Adrenal gland (tissue), 12 donors: ENCODE measurements around the gene CNNM2. TPM values are rescaled to one million over a fixed set of nuclear protein-coding genes. Genes with fewer than 3 reads are reported as not detected.
"Not testable (repeated sequence)": the region's sequence is repeated elsewhere in the genome, so short reads cannot be mapped to it uniquely, and the experiment has no call there.

Experiments
- DNase-seq, 7 donors: peaks; one replicate each; pipeline ENCODE4 v3.0.0-alpha.2; 2019 to 2020
- H3K27ac ChIP-seq, 5 donors: fragments of 200-600 bp; sonication (generic) in 4 of 5; 1 replicate in 3 of 5; 2 replicates in 2 of 5; pipeline versions ENCODE4 v1.5.1 to v1.8.0; 2016 to 2020; ENCODE audit warnings: mild to moderate bottlenecking in 1 of 5
- H3K27me3 ChIP-seq: fragments of 200-600 bp; 2 replicates; pipeline ENCODE4 v1.8.0; 2021
- H3K36me3 ChIP-seq, 2 donors: fragments of 200-600 bp; replicated peaks in 1 of 2; 1 replicate in 1 of 2; 2 replicates in 1 of 2; pipeline versions ENCODE4 v1.5.1 to v1.8.0; 2018 to 2022
- H3K4me1 ChIP-seq, 2 donors: fragments of 200-600 bp; replicated peaks in 1 of 2; 1 replicate in 1 of 2; 2 replicates in 1 of 2; pipeline versions ENCODE4 v1.5.1 to v1.8.0; 2018 to 2021
- H3K4me3 ChIP-seq, 4 donors: fragments of 200-600 bp; sonication (generic) in 3 of 4; one replicate each; pipeline ENCODE4 v1.5.1; 2016 to 2018
- H3K9me3 ChIP-seq, 3 donors: fragments of 200-600 bp; sonication (generic) in 1 of 3; replicated peaks in 1 of 3; 1 replicate in 2 of 3; 2 replicates in 1 of 3; pipeline versions ENCODE4 v1.5.1 to v1.8.0; 2016 to 2021
- CTCF ChIP-seq, 6 experiments: fragments of 450-650 bp in 4 of 6; fragments of 200-600 bp in 2 of 6; sonication (generic) in 1 of 6; IDR thresholded peaks; 1 replicate in 5 of 6; 2 replicates in 1 of 6; pipeline versions ENCODE4 v1.5.1 to v1.8.0; 2016 to 2021; ENCODE audit warnings: antibody characterized with exemption in 6 of 6, mild to moderate bottlenecking in 2 of 6, moderate library complexity in 1 of 6
- POLR2A ChIP-seq, 2 donors: fragments of 450-650 bp; IDR thresholded peaks; one replicate each; pipeline ENCODE4 v1.6.1; 2017; ENCODE audit warnings: antibody characterized with exemption in 2 of 2, mild to moderate bottlenecking in 2 of 2, moderate library complexity in 1 of 2
- WGBS, 4 donors: extraction: QIAGEN DNeasy Blood & Tissue Kit in 2 of 4; methylation state at CpG; one replicate each; pipeline versions ENCODE4 v1.1.5 to v1.1.7; 2013 to 2017; 5-methylcytosine and 5-hydroxymethylcytosine counted together
- intact Hi-C, 2 donors: fragments of 100-400 bp; cut with DNase I; formaldehyde crosslinking; loops; one replicate each; pipeline versions ENCODE4 v1.14.1 to v1.15.0; 2022 to 2023
- polyA plus RNA-seq, 3 donors: library from polyadenylated mRNA; stranded (reverse); fragments of 200-250 nt in 2 of 3; fragments of 350-450 nt in 1 of 3; fragmentation: Illumina TruSeq in 1 of 3; extraction: RNeasy Lipid Tissue Mini Kit (QIAGEN cat#74804) in 1 of 3; gene quantifications; one replicate each; pipeline ENCODE4 v1.2.3, GENCODE V29; 2013 to 2014
- total RNA-seq, 9 donors: library from RNA; depleted of rRNA in 4 of 9; stranded (reverse); fragments of >200 nt in 4 of 9; fragments of 120-200 nt in 1 of 9; fragmentation: NEBNext Ultra II Directional in 1 of 9; extraction: Animal tissue kit (Norgen Biotek cat#: 25700) in 1 of 9; gene quantifications; one replicate each; pipeline versions ENCODE4 v1.1.0 to v1.2.4, GENCODE V29; 2013 to 2023
- donor health status: healthy with polysubstance abuse.
- donor health status: Bipolar disorder and iron deficiency.
- donor health status: DM: yes; HTN: yes; CAD: no.
- donor health status: DM: no; HTN: no; CAD: no.
- donor health status: DM: no; HTN: no; CAD: no.
- donor health status: DM: yes; HTN: yes; CAD: no.

CNNM2 gene
- total and polyA plus RNA-seq, 12 donors, result 5.4 to 52.0 (median 36.6) TPM

- Histone ChIP-seq H3K9me3 (no peaks in the 10 kb centered on the region), H3K4me1 (no peaks in the 10 kb centered on the region), H3K27ac (no peak overlapping the region), H3K4me3 (no peak overlapping the region), H3K27me3 (no peaks in the 10 kb centered on the region), H3K36me3 (peaks cover 0 to 8% of the 10 kb centered on the region in 2 donors)
- no peak for TF ChIP-seq POLR2A (IDR thresholded peaks at IDR 0.05)
- no peak for TF ChIP-seq CTCF (IDR thresholded peaks at IDR 0.05)
- DNase-seq, result no peak
- WGBS, 4 donors, result 89 to 92% (median 91%) methylated on average over 16 of the region's 16 CpGs
- intact Hi-C loops, result loop anchor here (5.0 to 10.0 kb wide), 2 partner anchors 149 to 342 kb away; partner anchors contain the start of gene CNNM2 (in 2 of the 2)
Observed at GRCh38 chr10:103066141-103067098, 148.3 kb downstream of the CNNM2 start.

GRCh38 chr10:103067099-103067477 lies 149.0 kb downstream of the CNNM2 start:
- intact Hi-C loops, result loop anchor here (5.0 to 10.0 kb wide), 2 partner anchors 150 to 342 kb away; partner anchors contain the start of gene CNNM2 (in 2 of the 2)
- not testable (repeated sequence) for H3K36me3 ChIP-seq, DNase-seq, H3K27ac ChIP-seq, H3K4me1 ChIP-seq, H3K4me3 ChIP-seq, H3K27me3 ChIP-seq, H3K9me3 ChIP-seq
- 90 to 98% (median 96%) methylated on average over 4 of the region's 4 CpGs for WGBS, 4 donors

- Histone ChIP-seq H3K4me3 (no peak overlapping the region), H3K27me3 (no peaks in the 10 kb centered on the region), H3K9me3 (no peaks in the 10 kb centered on the region), H3K4me1 (no peaks in the 10 kb centered on the region), H3K27ac (no peak overlapping the region), H3K36me3 (peaks cover 0 to 8% of the 10 kb centered on the region in 2 donors)
- intact Hi-C loops, result loop anchor here (5.0 to 10.0 kb wide), 2 partner anchors 150 to 343 kb away; partner anchors contain the start of gene CNNM2 (in 2 of the 2)
- WGBS, 4 donors, result 89 to 94% (median 91%) methylated on average over 2 of the region's 2 CpGs
- TF ChIP-seq POLR2A (IDR thresholded peaks at IDR 0.05), result no peak
- TF ChIP-seq CTCF (IDR thresholded peaks at IDR 0.05), result no peak
- DNase-seq, result no peak
Observed at GRCh38 chr10:103067484-103067883, 149.4 kb downstream of the CNNM2 start.

GRCh38 chr10:103067956-103068355 lies 149.9 kb downstream of the CNNM2 start:
- 56 to 79% (median 67%) methylated on average over 6 of the region's 6 CpGs for WGBS, 4 donors
- intact Hi-C loops, result loop anchor here (5.0 to 10.0 kb wide), 2 partner anchors 151 to 343 kb away; partner anchors contain the start of gene CNNM2 (in 2 of the 2)
- DNase-seq, result no peak
- H3K4me3 ChIP-seq, result no peak overlapping the region
- TF ChIP-seq POLR2A (IDR thresholded peaks at IDR 0.05) (no peak), CTCF (IDR thresholded peaks at IDR 0.05) (no peak)
- H3K4me1 ChIP-seq, result no peaks in the 10 kb centered on the region
- H3K9me3 ChIP-seq, result no peaks in the 10 kb centered on the region
- peaks cover 0 to 8% of the 10 kb centered on the region in 2 donors for H3K36me3 ChIP-seq
- no peaks in the 10 kb centered on the region for H3K27me3 ChIP-seq
- no peak overlapping the region for H3K27ac ChIP-seq
